ENCODE data around the gene OR4C46.
"Not testable (repeated sequence)": the region's sequence is repeated elsewhere in the genome, so short reads cannot be mapped to it uniquely, and the experiment has no call there.

OR4C46 gene

GRCh38 chr11:54603898-54604297, at the start of gene OR4C46:
Gene OR4C46 (minus strand): TSS chr11:54603998. CDS start chr11:54603998, 0 bp downstream.
- no peak for DNase-seq

- DNase-seq, result not testable (repeated sequence)
Measured at GRCh38 chr11:54645606-54646005, 41.8 kb upstream of the OR4C46 start.

DNA sequence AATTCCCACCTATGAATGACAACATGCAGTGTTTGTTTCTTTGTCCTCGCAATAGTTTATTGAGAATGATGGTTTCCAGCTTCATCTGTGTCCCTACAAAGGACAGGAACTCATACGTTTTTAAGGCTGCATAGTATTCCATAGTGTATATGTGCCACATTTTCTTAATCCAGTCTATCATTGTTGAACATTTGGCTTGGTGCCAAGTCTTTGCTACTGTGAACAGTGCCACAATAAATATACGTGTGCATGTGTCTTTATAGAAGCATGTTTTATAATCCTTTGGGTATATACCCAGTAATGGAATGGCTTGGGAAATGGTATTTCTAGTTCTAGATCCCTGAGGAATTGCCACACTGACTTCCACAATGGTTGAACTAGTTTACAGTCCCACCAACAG, 42.4 kb downstream of the OR4C46 start:
- not testable (repeated sequence) for DNase-seq

DNA sequence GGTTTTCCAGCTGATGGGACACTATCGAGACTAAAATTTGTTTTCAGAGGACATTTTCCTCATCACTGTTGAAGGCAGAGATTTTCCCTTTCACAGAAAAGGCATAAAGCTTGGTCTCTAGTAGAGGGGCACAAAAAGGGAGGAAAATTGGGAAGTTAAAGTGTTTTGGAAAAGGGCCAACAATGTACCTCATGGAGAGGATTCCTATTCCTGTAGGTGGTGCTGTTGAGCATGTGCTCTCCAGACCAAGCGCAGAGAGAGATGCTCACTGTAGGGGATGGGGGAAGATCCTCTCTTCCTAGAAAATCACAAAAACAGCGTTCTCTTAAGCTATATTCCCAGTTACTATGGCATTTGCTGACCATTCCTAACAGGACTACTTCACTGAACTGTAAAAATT, 44.9 kb downstream of the OR4C46 start:
- DNase-seq, result no peak

DNA sequence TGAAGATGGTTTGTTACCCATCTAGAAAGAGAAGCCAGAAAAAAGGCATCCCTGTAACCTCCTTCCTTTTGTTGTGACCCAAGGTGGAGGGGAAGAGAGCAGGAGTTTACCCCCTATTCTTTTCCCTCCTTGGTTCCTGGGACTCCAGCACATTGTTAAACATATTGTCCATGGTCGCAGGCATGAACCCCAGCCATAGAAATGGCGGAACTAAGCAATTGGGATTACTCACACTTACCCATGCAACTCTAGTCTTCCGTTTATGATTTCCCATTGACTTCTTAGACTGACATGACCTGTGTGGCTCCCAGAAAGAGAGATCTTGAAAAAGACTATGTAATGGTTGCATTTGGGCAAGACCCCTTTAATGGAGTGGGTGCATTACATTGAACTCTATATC, 45.4 kb downstream of the OR4C46 start:
- DNase-seq, result no peak
